CD4-positive, alpha-beta T cell treated with Interleukin-10 for 1 hour (primary cell): ENCODE results near the gene FLVCR2.
"Not testable (repeated sequence)": the region's sequence is repeated elsewhere in the genome, so short reads cannot be mapped to it uniquely, and the experiment has no call there.

ENCODE experiments used
- DNase-seq: peaks from one replicate; pipeline ENCODE4 v3.0.0-alpha.2; 2020

FLVCR2 gene

DNA sequence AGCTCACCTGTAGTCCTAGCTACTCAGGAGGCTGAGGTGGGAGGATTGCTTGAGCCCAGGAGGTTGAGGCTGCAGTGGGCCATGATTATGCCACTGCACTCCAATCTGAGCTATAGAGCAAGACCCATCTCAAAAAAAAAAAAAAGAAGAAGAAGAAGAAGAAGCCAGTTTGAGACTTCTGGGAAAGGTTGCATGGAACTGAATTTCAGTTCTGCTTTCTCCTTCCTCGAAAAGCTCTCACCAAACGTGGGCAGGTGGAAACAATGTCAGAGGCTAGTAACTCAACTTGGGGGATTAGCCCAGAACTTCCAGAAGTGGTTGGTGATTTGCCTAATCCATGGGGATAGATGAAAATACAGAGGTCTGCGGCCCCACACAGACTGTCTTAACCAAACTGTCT is 18.7 kb downstream of the FLVCR2 start:
- DNase-seq = no peak

DNA sequence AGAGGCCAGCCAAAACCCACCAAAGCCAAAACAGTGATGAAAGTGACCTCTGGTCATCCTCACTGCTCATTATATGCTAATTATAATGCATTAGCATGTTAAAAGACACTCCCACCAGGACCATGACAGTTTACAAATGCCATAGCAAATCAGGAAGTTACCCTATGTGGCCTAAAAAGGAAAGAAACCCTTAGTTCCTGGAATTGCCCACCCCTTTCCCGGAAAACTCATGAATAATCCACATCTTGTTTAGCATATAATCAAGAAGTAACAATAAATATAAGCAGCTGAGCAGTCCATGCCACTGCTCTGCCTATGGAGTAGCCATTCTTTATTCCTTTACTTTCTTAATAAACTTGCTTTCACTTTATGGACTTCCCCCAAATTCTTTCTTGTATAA is 21.7 kb downstream of the FLVCR2 start:
- DNase-seq = not testable (repeated sequence)

- DNase-seq = not testable (repeated sequence)
Measured at GRCh38 chr14:75601061-75601460, 22.6 kb downstream of the FLVCR2 start.

DNA sequence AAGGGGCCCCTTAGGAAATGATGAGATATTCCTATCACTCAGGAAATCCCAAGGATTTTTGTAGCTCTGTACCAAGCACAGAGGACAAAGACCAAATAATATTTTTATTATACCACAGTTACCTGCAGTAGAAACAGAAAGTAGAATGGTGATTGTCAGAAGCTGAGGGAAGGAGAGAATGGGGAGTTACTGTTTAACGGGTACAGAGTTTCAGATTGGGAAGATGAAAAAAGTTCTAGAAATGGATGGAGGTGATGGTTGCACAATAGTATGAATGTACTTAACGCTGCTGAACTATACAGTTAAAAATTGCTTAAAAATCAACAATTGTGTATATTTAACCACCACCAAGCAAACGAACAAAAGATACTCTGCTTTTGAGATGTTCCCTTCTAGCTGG is 24.1 kb downstream of the FLVCR2 start:
- DNase-seq = no peak

GRCh38 chr14:75604979-75605851 is 26.8 kb downstream of the FLVCR2 start:
- DNase-seq = no peak

GRCh38 chr14:75605916-75606315 is 27.5 kb downstream of the FLVCR2 start:
- DNase-seq = no peak

DNA sequence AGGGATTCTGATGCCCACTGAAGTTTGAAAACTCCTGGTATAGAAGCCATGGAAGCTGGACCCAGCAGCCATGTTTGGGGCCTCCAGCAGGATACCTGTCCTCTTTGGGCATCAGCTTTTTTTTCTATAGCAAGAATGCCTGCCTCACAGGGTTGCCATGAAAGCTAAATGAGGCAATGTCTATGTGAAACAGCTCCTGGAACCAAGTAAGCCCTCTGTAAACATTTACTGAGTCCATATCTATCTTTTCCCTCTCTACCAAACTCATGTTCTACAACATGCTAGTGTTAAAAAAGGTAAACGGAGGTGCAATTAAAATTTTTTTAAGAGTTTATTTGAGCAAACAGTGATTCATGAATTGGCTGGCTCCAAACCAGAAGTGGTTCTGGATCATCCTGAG is 28.6 kb downstream of the FLVCR2 start:
- DNase-seq = no peak

- no peak for DNase-seq
Measured at GRCh38 chr14:75607842-75608640, 29.6 kb downstream of the FLVCR2 start.

DNA sequence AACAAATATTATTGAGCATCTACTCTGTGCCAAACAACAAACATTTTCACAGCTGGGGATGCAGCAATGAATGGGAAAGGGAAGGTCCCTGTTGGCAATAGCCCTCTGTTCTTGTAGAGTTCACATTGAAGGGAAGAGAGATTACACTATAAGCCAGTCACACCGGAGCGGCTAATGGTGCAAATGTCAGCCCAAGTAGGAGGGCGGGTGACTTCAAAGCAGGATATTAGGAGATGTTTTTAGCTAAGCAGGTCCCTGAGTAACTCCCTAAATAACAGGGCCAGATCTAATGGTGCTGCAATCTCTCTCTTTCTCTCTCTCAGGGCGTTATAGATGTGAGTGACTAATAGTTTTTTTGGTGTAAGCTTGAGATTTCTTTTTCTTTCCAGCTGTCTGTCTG is 30.7 kb downstream of the FLVCR2 start:
- no peak for DNase-seq

GRCh38 chr14:75609606-75610475 is 31.4 kb downstream of the FLVCR2 start:
- peak; percentile 7 for DNase-seq

- no peak for DNase-seq
Measured at GRCh38 chr14:75610834-75611233, 32.4 kb downstream of the FLVCR2 start.

GRCh38 chr14:75612157-75612556 is 33.7 kb downstream of the FLVCR2 start:
- DNase-seq = no peak

- DNase-seq = peak; percentile 5
Measured at GRCh38 chr14:75614179-75614578, 35.8 kb downstream of the FLVCR2 start.

- DNase-seq = peak; percentile 26
Measured at GRCh38 chr14:75615200-75615599, 36.8 kb downstream of the FLVCR2 start.

DNA sequence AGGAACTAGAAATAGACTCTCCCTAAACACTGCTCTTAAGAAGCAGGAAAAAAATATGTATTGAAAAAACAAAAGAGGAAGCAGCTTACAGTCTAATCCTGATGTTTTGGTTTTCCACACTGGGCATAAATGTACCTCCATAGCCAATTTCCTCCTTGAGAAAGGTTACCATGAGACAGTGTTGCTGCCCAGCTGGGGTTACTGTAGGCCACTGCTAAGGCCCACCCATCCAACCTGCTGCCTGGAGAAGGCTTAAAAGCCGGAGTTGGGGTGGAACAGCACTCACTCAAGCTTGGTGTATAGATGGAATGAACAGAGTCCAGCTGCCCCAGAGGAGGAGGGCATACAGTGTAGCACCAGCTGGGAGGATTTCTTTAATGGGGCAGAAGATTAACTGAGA is 41.1 kb downstream of the FLVCR2 start:
- no peak for DNase-seq

DNA sequence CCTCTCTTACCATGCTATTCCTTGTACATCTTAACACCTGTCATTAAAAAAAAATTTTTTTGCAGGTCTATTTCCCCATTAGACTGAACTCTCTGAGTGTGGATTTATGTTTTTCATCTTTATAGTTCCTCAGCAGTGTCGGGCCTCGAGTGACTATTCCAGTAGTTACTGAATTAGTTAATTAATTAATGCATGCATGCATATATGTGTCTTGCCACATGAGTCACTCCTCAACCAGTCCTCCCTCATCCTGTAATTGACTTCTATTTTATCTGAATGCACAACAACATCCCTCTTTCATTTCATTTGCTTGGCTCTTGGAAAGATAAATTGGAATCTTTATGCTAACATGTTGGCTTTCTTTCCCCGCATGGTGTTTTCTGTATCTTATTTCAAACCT is 46.6 kb downstream of the FLVCR2 start:
- no peak for DNase-seq

GRCh38 chr14:75626396-75626795 is 48.0 kb downstream of the FLVCR2 start:
- DNase-seq = no peak

DNA sequence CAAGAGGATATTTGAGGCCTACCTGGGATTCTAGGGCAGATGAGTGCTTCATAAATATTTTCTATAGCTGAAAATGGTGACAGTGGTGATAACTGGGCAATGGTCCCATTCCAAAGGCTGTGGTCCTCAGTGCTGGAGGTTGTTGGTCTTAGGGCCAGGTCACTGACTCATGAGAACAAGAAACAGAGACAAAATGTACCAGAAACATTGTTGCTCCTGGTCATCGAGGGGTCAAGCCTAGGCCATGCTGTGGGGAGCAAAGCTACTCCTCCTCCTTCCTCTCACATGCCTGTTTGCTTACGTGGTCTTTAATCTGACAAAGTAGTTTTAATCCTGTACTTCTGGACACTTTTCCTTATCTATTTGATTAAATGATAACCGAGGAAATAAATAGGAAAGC is 48.4 kb downstream of the FLVCR2 start:
- no peak for DNase-seq

GRCh38 chr14:75627406-75627805 is 49.0 kb downstream of the FLVCR2 start:
- no peak for DNase-seq

- no peak for DNase-seq
Measured at GRCh38 chr14:75628816-75629215, 50.4 kb downstream of the FLVCR2 start.

- DNase-seq = no peak
Measured at GRCh38 chr14:75630695-75631452, 52.5 kb downstream of the FLVCR2 start.

DNA sequence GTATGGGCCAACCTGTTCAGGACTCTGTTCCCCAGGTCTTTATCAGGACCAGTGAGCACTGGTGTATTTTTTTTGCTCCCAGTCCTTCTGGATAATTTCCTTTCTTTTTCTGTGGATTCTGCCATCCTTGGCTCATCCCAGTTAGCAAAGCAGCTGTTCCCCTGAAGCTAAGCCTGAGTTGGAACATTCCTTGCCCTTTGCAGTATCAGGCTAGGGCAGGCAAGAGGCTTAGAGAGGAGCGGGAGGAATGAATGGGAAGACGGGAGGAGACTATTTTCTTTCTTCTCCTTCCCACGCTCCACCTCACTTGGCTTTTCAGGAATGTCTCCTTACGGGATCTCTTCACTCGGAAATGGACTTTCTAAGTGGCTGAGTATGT is 53.0 kb downstream of the FLVCR2 start:
- no peak for DNase-seq
